H1 (cell line): ENCODE data around the gene PAPOLG. TPM values are rescaled to one million over a fixed set of nuclear protein-coding genes. Genes with fewer than 3 reads are reported as not detected.

ENCODE experiments used
- CBX8 ChIP-seq: fragments of 300-800, 300-1000 bp; sonication (generic); IDR thresholded peaks from 2 replicates; pipeline ENCODE4 v1.7.1; 2016; ENCODE audit warnings: low read depth, low read length, borderline replicate concordance
- CHD7 ChIP-seq: fragments of 300-600 bp; sonication (generic); IDR thresholded peaks from 2 replicates; pipeline ENCODE4 v1.7.1; 2012; ENCODE audit warnings: low read length, moderate library complexity, mild to moderate bottlenecking, inconsistent platforms; ENCODE audit not compliant: insufficient replicate concordance
- KDM5A ChIP-seq: fragments of 200-600 bp; IDR thresholded peaks from 2 replicates; pipeline ENCODE4 v1.7.1; 2012; ENCODE audit warnings: mild to moderate bottlenecking, low read length, inconsistent platforms, mixed read lengths
- NANOG ChIP-seq: IDR thresholded peaks from 2 replicates; pipeline ENCODE4 v1.6.1; 2011; ENCODE audit warnings: low read length, low read depth, mild to moderate bottlenecking, inconsistent platforms; ENCODE audit not compliant: insufficient read depth, poor library complexity, severe bottlenecking
- RNF2 ChIP-seq: fragments of 200-900, 300-1000 bp; sonication (generic); IDR thresholded peaks from 2 replicates; pipeline ENCODE4 v1.7.1; 2016; ENCODE audit warnings: borderline replicate concordance, low read depth, mild to moderate bottlenecking, antibody characterized with exemption, low read length; ENCODE audit not compliant: poor library complexity, severe bottlenecking; ENCODE audit errors: missing control alignments
- polyA plus RNA-seq, 7 experiments: library from polyadenylated mRNA; depleted of rRNA in 3 of 7; stranded (reverse) in 5 of 7; unstranded in 2 of 7; fragments of >200 nt in 5 of 7; fragments of 200-250 nt in 2 of 7; gene quantifications; 1 replicate in 5 of 7; 2 replicates in 1 of 7; 4 replicates in 1 of 7; pipeline versions ENCODE4 v1.2.1 to v1.2.3, GENCODE V29; 2011 to 2013; ENCODE audit warnings: missing spikeins in 2 of 7, mixed read lengths in 2 of 7
- total RNA-seq: library from RNA; stranded (reverse); fragmentation: NEBNext Ultra II Directional; extraction: Animal tissue kit (Norgen Biotek cat#: 25700); gene quantifications from 2 replicates; pipeline ENCODE4 v1.2.1, GENCODE V29; 2021
- TF ChIP-seq, protein P1 (sequence below): IDR thresholded peaks from 2 replicates; pipeline ENCODE4 v1.6.1; 2012; ENCODE audit warnings: low read length, inconsistent platforms

PAPOLG gene
- total and polyA plus RNA-seq, 2 of the 8 experiments (the other 6 are each of a cell fraction or from before 2014, with no cell fraction given): 6.5 to 21.5 TPM

- TF ChIP-seq CHD7 (no peak), CBX8 (no peak), KDM5A (no peak), RNF2 (no peak), NANOG (no peak)
- TF ChIP-seq, protein P1, sequence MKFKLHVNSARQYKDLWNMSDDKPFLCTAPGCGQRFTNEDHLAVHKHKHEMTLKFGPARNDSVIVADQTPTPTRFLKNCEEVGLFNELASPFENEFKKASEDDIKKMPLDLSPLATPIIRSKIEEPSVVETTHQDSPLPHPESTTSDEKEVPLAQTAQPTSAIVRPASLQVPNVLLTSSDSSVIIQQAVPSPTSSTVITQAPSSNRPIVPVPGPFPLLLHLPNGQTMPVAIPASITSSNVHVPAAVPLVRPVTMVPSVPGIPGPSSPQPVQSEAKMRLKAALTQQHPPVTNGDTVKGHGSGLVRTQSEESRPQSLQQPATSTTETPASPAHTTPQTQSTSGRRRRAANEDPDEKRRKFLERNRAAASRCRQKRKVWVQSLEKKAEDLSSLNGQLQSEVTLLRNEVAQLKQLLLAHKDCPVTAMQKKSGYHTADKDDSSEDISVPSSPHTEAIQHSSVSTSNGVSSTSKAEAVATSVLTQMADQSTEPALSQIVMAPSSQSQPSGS: no peak
Measured at GRCh38 chr2:60745761-60746160, 10.3 kb upstream of the PAPOLG start (continued).
